Epithelial cell of esophagus (primary cell): ENCODE results near the gene PRELID3B.

ENCODE experiments used
- DNase-seq: peaks from one replicate; pipeline ENCODE4 v3.0.0; 2010; ENCODE audit warnings: low read depth
- H3K4me3 ChIP-seq: 2 replicates; pipeline ENCODE4 v1.5.1; 2011; ENCODE audit warnings: mild to moderate bottlenecking, low read length, control low read depth
- TF ChIP-seq, protein P1 (sequence below): IDR thresholded peaks from 2 replicates; pipeline ENCODE4 v1.5.1; 2011; ENCODE audit warnings: low read depth, mild to moderate bottlenecking, low read length, control low read depth, inconsistent platforms; ENCODE audit not compliant: insufficient read depth; ENCODE audit errors: missing control alignments

PRELID3B gene

DNA sequence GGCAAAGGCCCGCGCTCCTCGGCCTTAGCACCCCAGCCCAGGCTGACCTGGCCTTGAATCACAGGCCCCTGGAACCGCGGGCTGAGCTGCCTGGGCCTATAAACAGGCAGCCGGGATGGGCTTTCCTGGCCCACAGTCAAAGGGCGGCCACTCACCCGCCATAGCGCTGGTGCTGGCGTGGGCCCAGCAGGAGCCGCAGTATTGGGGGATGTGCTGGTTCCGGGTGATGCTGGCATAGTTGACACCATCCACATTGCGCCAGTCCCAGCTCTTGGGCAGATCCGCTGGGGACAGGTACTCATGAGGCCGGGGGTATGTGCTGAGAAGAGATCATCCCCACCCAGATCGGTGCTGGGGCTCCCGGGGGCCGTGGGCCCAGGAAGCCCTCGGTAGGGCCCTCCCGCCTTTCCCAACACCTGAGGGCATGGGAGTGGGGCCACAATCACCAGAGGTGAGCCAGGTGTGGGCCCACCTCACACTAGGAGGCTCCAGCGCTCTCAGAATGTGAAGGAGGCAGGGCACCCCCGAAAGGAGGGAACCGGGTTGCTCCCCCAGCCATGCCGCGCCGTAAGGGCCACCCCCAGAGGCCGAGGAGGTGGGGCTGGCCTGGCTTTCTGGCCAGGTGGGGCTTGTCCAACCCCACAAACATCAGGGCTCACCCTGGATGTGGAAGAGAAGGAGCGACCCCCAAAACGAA lies 36.3 kb downstream of the PRELID3B start:
- peak overlapping the region; percentile 53 for H3K4me3 ChIP-seq
- DNase-seq: no peak
- TF ChIP-seq, protein P1, sequence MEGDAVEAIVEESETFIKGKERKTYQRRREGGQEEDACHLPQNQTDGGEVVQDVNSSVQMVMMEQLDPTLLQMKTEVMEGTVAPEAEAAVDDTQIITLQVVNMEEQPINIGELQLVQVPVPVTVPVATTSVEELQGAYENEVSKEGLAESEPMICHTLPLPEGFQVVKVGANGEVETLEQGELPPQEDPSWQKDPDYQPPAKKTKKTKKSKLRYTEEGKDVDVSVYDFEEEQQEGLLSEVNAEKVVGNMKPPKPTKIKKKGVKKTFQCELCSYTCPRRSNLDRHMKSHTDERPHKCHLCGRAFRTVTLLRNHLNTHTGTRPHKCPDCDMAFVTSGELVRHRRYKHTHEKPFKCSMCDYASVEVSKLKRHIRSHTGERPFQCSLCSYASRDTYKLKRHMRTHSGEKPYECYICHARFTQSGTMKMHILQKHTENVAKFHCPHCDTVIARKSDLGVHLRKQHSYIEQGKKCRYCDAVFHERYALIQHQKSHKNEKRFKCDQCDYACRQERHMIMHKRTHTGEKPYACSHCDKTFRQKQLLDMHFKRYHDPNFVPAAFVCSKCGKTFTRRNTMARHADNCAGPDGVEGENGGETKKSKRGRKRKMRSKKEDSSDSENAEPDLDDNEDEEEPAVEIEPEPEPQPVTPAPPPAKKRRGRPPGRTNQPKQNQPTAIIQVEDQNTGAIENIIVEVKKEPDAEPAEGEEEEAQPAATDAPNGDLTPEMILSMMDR: no peak

GRCh38 chr20:59005523-59006166 lies 36.9 kb downstream of the PRELID3B start:
- peak overlapping the region; percentile 53 for H3K4me3 ChIP-seq
- TF ChIP-seq, protein P1: no peak
- DNase-seq: no peak

- TF ChIP-seq, protein P1: no peak
- H3K4me3 ChIP-seq: no peak overlapping the region
- no peak for DNase-seq
Observed at GRCh38 chr20:59004763-59005522, 37.6 kb downstream of the PRELID3B start.

GRCh38 chr20:59004493-59004762 lies 38.2 kb downstream of the PRELID3B start:
- TF ChIP-seq, protein P1: no peak
- no peak for DNase-seq
- H3K4me3 ChIP-seq: no peak overlapping the region

GRCh38 chr20:59003836-59004492 lies 38.6 kb downstream of the PRELID3B start:
- TF ChIP-seq, protein P1: no peak
- no peak overlapping the region for H3K4me3 ChIP-seq
- no peak for DNase-seq

GRCh38 chr20:59002874-59003399 lies 39.6 kb downstream of the PRELID3B start:
- no peak for DNase-seq
- TF ChIP-seq, protein P1: no peak

More at GRCh38 chr20:59002874-59003399, 39.6 kb downstream of the PRELID3B start:
- H3K4me3 ChIP-seq: no peak overlapping the region
